ENCODE results near the gene TMED4.
A peak's percentile ranks its signal among the peaks of the same experiment; 100 is the strongest.

TMED4 gene

GRCh38 chr7:44538798-44539668 lies 43.0 kb downstream of the TMED4 start:
- TF ChIP-seq JUND (IDR thresholded peaks at IDR 0.05; ENCODE audit: low read depth): no peak
- in situ Hi-C loops (cut with HindIII; ENCODE audit: low pct_unique_long_range_greater_than_20kb, low sequenced_read_pairs): no loop called here
- DNase-seq (ENCODE audit: low read depth in 1 of 2, low spot score in 1 of 2): no peak

DNA sequence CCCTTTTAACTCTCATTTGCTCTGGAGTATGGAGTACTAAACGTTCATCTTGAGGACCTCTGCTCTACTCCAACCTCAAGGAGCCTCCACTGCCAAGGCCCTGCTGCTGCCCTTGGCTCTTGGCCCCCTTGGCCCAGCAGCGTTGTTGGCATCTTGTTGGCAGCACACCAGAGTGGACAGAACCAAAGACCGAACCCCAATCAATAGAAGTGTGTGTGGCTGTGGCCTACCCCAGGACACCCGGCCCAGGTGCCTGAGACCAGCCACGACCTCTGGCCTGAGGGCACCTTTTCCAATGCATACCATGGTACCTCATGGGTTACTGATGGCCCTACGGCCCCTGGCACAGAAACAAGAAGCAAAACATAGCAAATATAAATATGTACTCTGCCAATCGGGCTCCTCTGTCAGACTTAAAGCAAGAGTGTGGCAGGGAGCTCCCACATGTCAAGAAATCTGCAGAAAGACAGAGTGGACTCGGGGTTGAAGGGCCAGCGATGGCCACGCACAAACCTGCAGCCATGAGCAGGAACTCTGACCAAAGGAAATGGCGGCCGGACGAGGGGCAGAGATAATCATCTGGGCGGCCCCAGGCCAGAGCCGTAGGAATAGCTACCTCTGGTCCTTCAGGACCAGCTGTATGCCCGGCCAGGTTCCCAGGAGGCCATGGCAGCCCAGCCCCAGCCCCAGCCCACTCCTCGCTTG lies 43.8 kb downstream of the TMED4 start:
- no peak for DNase-seq (ENCODE audit: low read depth in 1 of 2, low spot score in 1 of 2)
- in situ Hi-C loops (cut with HindIII; ENCODE audit: low pct_unique_long_range_greater_than_20kb, low sequenced_read_pairs): no loop called here
- TF ChIP-seq JUND (IDR thresholded peaks at IDR 0.05; ENCODE audit: low read depth): no peak

DNA sequence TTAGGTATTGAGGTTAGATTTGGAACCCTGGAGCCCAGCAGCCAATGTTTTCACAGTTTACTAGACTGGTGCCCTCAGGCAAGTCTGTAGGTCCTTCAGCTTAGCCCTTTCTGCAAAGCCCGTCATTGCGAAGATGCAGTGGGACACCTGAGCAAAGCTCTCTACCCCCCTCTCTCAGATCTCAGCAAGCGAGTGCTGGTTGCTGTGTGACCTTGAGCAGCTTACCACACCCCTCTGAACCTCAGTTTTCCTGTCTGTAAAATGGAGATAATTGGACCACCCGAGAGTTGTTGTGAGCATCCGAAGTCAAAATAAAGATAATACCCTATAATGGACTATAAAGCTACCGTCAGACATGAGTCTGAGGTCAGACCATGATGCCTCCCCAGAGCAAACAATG lies 44.6 kb downstream of the TMED4 start:
- in situ Hi-C loops (cut with HindIII; ENCODE audit: low pct_unique_long_range_greater_than_20kb, low sequenced_read_pairs): no loop called here
- TF ChIP-seq JUND (IDR thresholded peaks at IDR 0.05; ENCODE audit: low read depth): no peak
- DNase-seq (ENCODE audit: low read depth in 1 of 2, low spot score in 1 of 2): no peak

DNA sequence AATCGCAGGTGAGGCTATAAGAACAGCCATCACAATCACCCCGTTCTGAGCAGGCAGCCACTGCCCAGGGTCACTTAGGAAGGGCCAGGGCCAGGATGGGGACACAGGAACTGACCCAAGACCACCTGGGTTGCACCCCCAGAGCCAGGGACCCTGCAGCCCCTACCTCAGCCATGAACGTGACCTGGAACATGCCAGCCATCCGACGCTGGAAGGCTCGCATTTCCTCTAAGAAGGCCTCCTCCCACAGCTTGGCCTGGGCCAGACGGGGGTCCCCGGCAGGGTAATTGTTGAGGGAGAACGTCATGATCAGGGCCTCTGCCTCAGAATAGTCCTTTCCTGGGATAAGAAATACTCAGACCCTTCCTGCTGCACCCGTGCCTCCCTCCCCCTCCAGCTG lies 45.9 kb downstream of the TMED4 start:
- DNase-seq (ENCODE audit: low read depth in 1 of 2, low spot score in 1 of 2): no peak
- in situ Hi-C loops (cut with HindIII; ENCODE audit: low pct_unique_long_range_greater_than_20kb, low sequenced_read_pairs): no loop called here
- no peak for TF ChIP-seq JUND (IDR thresholded peaks at IDR 0.05; ENCODE audit: low read depth)

- in situ Hi-C loops (cut with HindIII; ENCODE audit: low pct_unique_long_range_greater_than_20kb, low sequenced_read_pairs): no loop called here
Observed at GRCh38 chr7:44535348-44536064, 46.5 kb downstream of the TMED4 start.

DNA sequence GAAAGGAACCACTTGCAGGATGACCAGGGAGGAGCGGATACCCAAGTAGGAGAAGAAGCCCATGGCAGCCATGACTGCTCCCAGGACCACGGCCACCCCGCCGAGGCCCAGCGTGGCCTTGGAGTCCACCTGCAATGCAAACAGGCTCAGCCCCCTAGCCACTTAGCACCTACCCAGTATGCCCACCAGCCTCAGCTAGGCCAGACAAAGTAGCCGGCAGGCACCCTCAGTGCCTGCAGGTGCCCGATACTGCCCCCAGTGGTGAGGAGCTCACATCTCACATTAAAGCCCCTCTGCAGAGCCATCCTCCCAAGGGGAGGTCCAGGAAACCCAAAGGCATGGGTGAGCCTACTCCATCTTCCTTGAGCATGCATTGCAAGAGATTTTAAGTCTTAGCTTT lies 47.5 kb downstream of the TMED4 start:
- peak; percentile 61 to 70 for DNase-seq (ENCODE audit: low read depth in 1 of 2, low spot score in 1 of 2)
- no peak for TF ChIP-seq JUND (IDR thresholded peaks at IDR 0.05; ENCODE audit: low read depth)
- in situ Hi-C loops (cut with HindIII; ENCODE audit: low pct_unique_long_range_greater_than_20kb, low sequenced_read_pairs): no loop called here

More at GRCh38 chr7:44535348-44536064, 46.5 kb downstream of the TMED4 start:
- no peak for DNase-seq (ENCODE audit: low read depth in 1 of 2, low spot score in 1 of 2)
- no peak for TF ChIP-seq JUND (IDR thresholded peaks at IDR 0.05; ENCODE audit: low read depth)

DNA sequence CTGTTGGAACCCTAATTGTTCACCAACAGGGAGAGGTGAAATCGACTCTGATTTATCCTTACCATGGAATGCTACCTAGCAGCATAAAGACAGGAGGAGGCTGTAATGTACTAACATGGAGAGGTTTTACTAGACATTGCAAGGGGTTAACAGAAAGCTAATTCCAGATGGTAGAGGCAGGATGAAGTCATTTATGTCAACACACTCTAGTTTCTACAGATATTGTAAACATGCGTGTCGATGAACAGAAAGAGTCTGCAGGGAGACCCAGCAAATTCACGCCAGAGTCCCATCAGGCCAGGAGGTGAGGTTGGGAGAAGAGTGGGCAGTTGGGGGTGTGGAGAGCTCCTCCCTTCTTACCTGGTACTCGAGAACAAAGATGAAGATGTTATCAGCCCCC lies 47.9 kb downstream of the TMED4 start:
- DNase-seq (ENCODE audit: low read depth in 1 of 2, low spot score in 1 of 2): no peak
- in situ Hi-C loops (cut with HindIII; ENCODE audit: low pct_unique_long_range_greater_than_20kb, low sequenced_read_pairs): no loop called here
- no peak for TF ChIP-seq JUND (IDR thresholded peaks at IDR 0.05; ENCODE audit: low read depth)

GRCh38 chr7:44533301-44534055 lies 48.6 kb downstream of the TMED4 start:
- DNase-seq (ENCODE audit: low read depth in 1 of 2, low spot score in 1 of 2): no peak

DNA sequence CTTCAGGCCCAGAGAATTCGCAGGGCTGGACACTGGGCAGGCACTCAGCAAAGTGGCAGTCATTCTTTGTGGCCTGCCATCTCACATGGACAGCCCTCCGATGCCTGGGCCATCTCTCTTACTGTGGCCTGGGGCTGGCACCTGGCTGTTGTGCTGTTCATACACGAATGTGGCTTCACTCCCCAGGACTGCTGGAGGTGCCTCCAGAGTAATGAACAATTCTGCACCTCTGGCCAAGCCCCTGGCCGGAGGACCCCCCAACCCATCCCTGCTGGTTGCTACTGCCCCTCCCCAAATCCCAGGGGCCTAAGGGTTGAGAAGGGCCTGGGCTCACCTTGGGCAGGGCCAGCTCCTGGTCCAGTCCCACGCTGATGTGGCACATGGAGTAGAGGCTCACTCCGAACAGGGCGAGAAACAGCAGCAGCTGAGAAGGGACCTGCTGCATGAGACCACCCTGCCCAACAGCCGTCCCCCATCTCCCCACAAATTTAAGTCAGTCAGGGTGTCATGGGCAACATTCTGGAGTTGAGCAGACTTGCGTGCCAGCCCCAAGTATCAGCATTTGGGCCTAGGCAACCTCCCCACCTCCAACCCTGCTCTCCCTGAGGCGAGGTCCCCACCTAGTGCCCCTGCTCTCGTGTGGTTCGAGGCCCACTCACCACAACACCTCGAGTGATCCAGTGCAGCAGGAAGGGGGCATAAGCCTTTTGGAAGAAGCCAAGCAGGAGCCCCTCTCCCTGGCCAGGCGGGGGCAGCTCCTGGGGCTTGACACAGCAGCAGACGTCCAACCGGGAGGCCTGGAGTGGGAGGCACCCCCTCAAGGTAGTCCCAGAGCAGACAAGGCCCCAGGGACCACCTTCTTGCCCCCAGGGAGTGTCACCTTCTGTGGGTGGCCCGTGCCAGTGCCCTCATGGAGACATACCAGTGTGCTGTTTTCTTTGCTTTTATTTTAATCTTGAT lies 50.3 kb downstream of the TMED4 start:
- TF ChIP-seq JUND (IDR thresholded peaks at IDR 0.05; ENCODE audit: low read depth): no peak
- no peak for DNase-seq (ENCODE audit: low read depth in 1 of 2, low spot score in 1 of 2)
- in situ Hi-C loops (cut with HindIII; ENCODE audit: low pct_unique_long_range_greater_than_20kb, low sequenced_read_pairs): no loop called here

More at GRCh38 chr7:44533301-44534055, 48.6 kb downstream of the TMED4 start:
- TF ChIP-seq JUND (IDR thresholded peaks at IDR 0.05; ENCODE audit: low read depth): no peak
- in situ Hi-C loops (cut with HindIII; ENCODE audit: low pct_unique_long_range_greater_than_20kb, low sequenced_read_pairs): no loop called here

DNA sequence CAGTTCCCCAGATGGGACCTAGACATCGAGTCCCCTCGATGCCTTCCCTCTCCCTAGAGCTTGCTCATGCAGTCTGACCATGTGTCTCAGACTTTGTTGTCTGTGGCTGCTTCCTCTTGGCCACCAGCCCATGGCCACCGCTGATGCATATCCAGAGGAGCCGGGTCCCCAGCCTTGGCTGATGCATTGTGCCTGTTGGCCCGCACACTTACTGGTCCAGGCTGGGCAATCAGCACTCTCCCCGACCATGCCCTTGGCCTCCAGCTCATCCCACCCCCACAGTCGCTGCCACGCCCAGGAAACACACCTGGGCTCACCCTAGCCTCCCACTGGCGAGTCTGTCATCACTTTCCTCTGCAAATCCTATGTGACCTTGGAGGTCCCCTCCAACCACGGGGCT lies 51.0 kb downstream of the TMED4 start:
- in situ Hi-C loops (cut with HindIII; ENCODE audit: low pct_unique_long_range_greater_than_20kb, low sequenced_read_pairs): no loop called here
- no peak for TF ChIP-seq JUND (IDR thresholded peaks at IDR 0.05; ENCODE audit: low read depth)
- DNase-seq (ENCODE audit: low read depth in 1 of 2, low spot score in 1 of 2): peak in 1 of 2 experiments; percentile 55

Measured in T47D (cell line).